Activated CD8-positive, alpha-beta T cell treated with anti-CD3 and anti-CD28 coated beads, Interleukin-2, amount 10 ng/mL, durations not matched to agents 7 days and 5 days (primary cell): ENCODE results near the gene SMIM20. TPM values are rescaled to one million over a fixed set of nuclear protein-coding genes. Genes with fewer than 3 reads are reported as not detected.

Experiments
- ATAC-seq: fragments of 150-1000 bp; cut with Tn5 transposase; one replicate; pipeline ENCODE4 v1.10.0; 2021; ENCODE audit warnings: moderate library complexity
- CTCF ChIA-PET: fragments of 350-600 bp; sonication (Branson Sonifier 250); formaldehyde crosslinking; loops from one replicate; lab custom pipeline; 2021; ENCODE audit warnings: antibody characterized with exemption; lab: Charles Lee
- POLR2A ChIA-PET: fragments of 350-600 bp; sonication (Branson Sonifier 250); formaldehyde crosslinking; loops from one replicate; lab custom pipeline; 2021; ENCODE audit warnings: antibody characterized with exemption; lab: Charles Lee
- DNase-seq: peaks from one replicate; pipeline ENCODE4 v3.0.0-alpha.2; 2020
- H3K27ac Mint-ChIP-seq: one replicate; pipeline ENCODE4 v1.8.0; 2021; ENCODE audit warnings: mild to moderate bottlenecking, mixed read lengths
- H3K27me3 Mint-ChIP-seq: one replicate; pipeline ENCODE4 v1.8.0; 2021; ENCODE audit warnings: low read depth, mixed read lengths
- H3K36me3 Mint-ChIP-seq: one replicate; pipeline ENCODE4 v1.8.0; 2021; ENCODE audit warnings: low read depth, mixed read lengths
- H3K4me1 Mint-ChIP-seq: one replicate; pipeline ENCODE4 v1.8.0; 2021; ENCODE audit warnings: low read depth, mixed read lengths
- H3K4me3 Mint-ChIP-seq: one replicate; pipeline ENCODE4 v1.8.0; 2021; ENCODE audit warnings: mild to moderate bottlenecking, mixed read lengths
- H3K9me3 Mint-ChIP-seq: one replicate; pipeline ENCODE4 v1.8.0; 2022; ENCODE audit warnings: mixed read lengths; ENCODE audit not compliant: insufficient read depth
- total RNA-seq, 2 experiments: library from RNA; stranded (reverse); gene quantifications; one replicate each; pipeline ENCODE4 v1.2.3, GENCODE V29; 2021

The SMIM20 gene
- total RNA-seq, 2 experiments from 2014 or later: 11.1 to 13.9 TPM

GRCh38 chr4:25915353-25915705 is 1.3 kb downstream of the SMIM20 start:
- peak overlapping the region; percentile 96 for H3K27ac Mint-ChIP-seq
- ChIA-PET CTCF (interaction anchor here (1.2 to 1.7 kb wide), 2 partner anchors 23 to 73 kb away, joined by 3 to 4 read pairs; no protein-coding TSS in a partner anchor), POLR2A (interaction anchor here (0.6 kb wide), 1 partner anchor 13 kb away, joined by 3 read pairs; no protein-coding TSS in a partner anchor)

GRCh38 chr4:25916870-25917269 is 2.9 kb downstream of the SMIM20 start:
- H3K9me3 Mint-ChIP-seq: no peaks in the 10 kb centered on the region
- ATAC-seq: no peak
- no peak for DNase-seq
- H3K36me3 Mint-ChIP-seq: no peaks in the 10 kb centered on the region
- H3K4me1 Mint-ChIP-seq: peaks cover 18% of the 10 kb centered on the region
- H3K27me3 Mint-ChIP-seq: no peaks in the 10 kb centered on the region
- CTCF ChIA-PET: no interaction called here
- H3K4me3 Mint-ChIP-seq: no peak overlapping the region
- no peak overlapping the region for H3K27ac Mint-ChIP-seq
- POLR2A ChIA-PET: no interaction called here

More at GRCh38 chr4:25915353-25915705, 1.3 kb downstream of the SMIM20 start:
- ATAC-seq (no peak), DNase-seq (no peak)
- no peaks in the 10 kb centered on the region for H3K36me3 Mint-ChIP-seq
- H3K27me3 Mint-ChIP-seq: no peaks in the 10 kb centered on the region
- peaks cover 18% of the 10 kb centered on the region for H3K4me1 Mint-ChIP-seq
- peak overlapping the region; percentile 81 for H3K4me3 Mint-ChIP-seq
- no peaks in the 10 kb centered on the region for H3K9me3 Mint-ChIP-seq

DNA sequence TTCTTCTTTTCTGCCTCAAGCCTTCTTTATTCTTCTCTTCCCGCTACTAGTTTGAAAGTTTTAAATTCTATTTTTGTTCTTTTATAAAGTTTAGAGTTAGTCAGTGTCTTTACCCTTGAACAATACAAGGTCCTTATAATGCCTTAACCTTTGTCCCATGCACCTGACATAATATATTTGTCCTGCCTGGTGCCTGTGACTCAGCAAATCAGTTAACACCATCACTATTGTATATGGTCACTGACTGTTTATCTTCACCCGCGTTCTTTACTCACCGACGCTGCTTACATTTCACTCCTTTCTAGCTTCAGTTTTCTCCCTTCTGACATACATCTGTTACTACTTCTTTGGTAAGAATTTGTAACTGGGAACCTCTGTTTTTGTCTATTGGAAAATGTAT is 5.7 kb downstream of the SMIM20 start:
- no peak overlapping the region for H3K27ac Mint-ChIP-seq
- POLR2A ChIA-PET: no interaction called here
- CTCF ChIA-PET: no interaction called here
- H3K4me3 Mint-ChIP-seq: no peak overlapping the region
- H3K4me1 Mint-ChIP-seq: peaks cover 10% of the 10 kb centered on the region
- ATAC-seq (no peak), DNase-seq (no peak)
- H3K36me3 Mint-ChIP-seq: peaks cover 4% of the 10 kb centered on the region
- no peaks in the 10 kb centered on the region for H3K27me3 Mint-ChIP-seq
- no peaks in the 10 kb centered on the region for H3K9me3 Mint-ChIP-seq

GRCh38 chr4:25921922-25922321 is 7.9 kb downstream of the SMIM20 start:
- Mint-ChIP-seq H3K9me3 (no peaks in the 10 kb centered on the region), H3K4me1 (peaks cover 7% of the 10 kb centered on the region), H3K4me3 (no peak overlapping the region), H3K27me3 (no peaks in the 10 kb centered on the region), H3K36me3 (peaks cover 4% of the 10 kb centered on the region), H3K27ac (no peak overlapping the region)
- CTCF ChIA-PET: interaction anchor here (1.6 kb wide), 1 partner anchor 66 kb away, joined by 4 read pairs; no protein-coding TSS in a partner anchor
- POLR2A ChIA-PET: no interaction called here
- no peak for ATAC-seq
- no peak for DNase-seq

DNA sequence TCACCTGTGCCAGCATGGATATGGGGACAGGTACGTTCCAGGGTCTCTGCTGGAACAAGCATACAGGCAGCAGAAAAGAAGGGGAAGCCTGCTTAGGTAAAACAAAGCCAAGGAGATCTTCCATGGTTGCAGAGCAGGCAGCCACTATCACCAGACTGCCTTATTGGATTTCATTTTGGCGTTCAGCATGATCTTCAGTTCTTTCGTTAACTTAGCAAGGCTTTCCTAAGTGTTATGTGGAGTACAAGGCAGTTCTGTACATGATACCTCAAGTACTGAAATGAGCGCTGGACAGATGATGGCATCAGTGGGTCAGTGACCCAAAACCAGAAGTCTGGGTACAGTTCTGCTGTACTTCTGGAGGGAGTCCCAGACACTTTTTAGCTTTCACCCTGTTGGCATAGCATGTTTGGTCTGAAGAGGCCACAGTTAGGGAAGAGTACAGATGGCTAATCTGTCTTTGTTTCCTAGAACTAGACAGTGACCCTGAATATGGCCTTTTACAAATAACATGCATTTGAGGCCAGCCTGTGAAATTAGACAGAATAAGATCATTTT is 8.9 kb downstream of the SMIM20 start:
- ATAC-seq: no peak
- ChIA-PET POLR2A (no interaction called here), CTCF (no interaction called here)
- no peak overlapping the region for H3K27ac Mint-ChIP-seq
- no peak overlapping the region for H3K4me3 Mint-ChIP-seq
- H3K27me3 Mint-ChIP-seq: no peaks in the 10 kb centered on the region
- peaks cover 7% of the 10 kb centered on the region for H3K4me1 Mint-ChIP-seq
- no peak for DNase-seq
- H3K36me3 Mint-ChIP-seq: peaks cover 4% of the 10 kb centered on the region
- no peaks in the 10 kb centered on the region for H3K9me3 Mint-ChIP-seq

GRCh38 chr4:25923745-25924144 is 9.7 kb downstream of the SMIM20 start:
- ATAC-seq (no peak), DNase-seq (no peak)
- H3K36me3 Mint-ChIP-seq: peaks cover 4% of the 10 kb centered on the region
- H3K9me3 Mint-ChIP-seq: no peaks in the 10 kb centered on the region
- H3K27ac Mint-ChIP-seq: no peak overlapping the region
- CTCF ChIA-PET: no interaction called here
- H3K4me1 Mint-ChIP-seq: peaks cover 7% of the 10 kb centered on the region
- POLR2A ChIA-PET: no interaction called here
- no peaks in the 10 kb centered on the region for H3K27me3 Mint-ChIP-seq
- no peak overlapping the region for H3K4me3 Mint-ChIP-seq

GRCh38 chr4:25925486-25926201 is 11.6 kb downstream of the SMIM20 start:
- peak; percentile 32 for DNase-seq
- CTCF ChIA-PET: interaction anchor here (0.6 to 5.3 kb wide), 8 partner anchors 24 to 508 kb away, joined by 3 to 26 read pairs (median 3); no protein-coding TSS in a partner anchor
- Mint-ChIP-seq H3K27me3 (no peaks in the 10 kb centered on the region), H3K27ac (no peak overlapping the region), H3K9me3 (no peaks in the 10 kb centered on the region), H3K36me3 (peaks cover 7% of the 10 kb centered on the region), H3K4me3 (no peak overlapping the region), H3K4me1 (peaks cover 7% of the 10 kb centered on the region)
- POLR2A ChIA-PET: interaction anchor here (0.7 kb wide), 1 partner anchor 38 kb away, joined by 3 read pairs; no protein-coding TSS in a partner anchor
- no peak for ATAC-seq

GRCh38 chr4:25926462-25926861 is 12.4 kb downstream of the SMIM20 start:
- Mint-ChIP-seq H3K4me1 (peaks cover 7% of the 10 kb centered on the region), H3K9me3 (no peaks in the 10 kb centered on the region), H3K4me3 (no peak overlapping the region), H3K27ac (no peak overlapping the region), H3K27me3 (no peaks in the 10 kb centered on the region), H3K36me3 (peaks cover 7% of the 10 kb centered on the region)
- ChIA-PET CTCF (interaction anchor here (0.6 to 5.3 kb wide), 7 partner anchors 23 to 507 kb away, joined by 3 to 26 read pairs (median 3); no protein-coding TSS in a partner anchor), POLR2A (no interaction called here)
- ATAC-seq (no peak), DNase-seq (peak; percentile 30)

GRCh38 chr4:25927361-25928195 is 13.6 kb downstream of the SMIM20 start:
- peaks cover 3% of the 10 kb centered on the region for H3K36me3 Mint-ChIP-seq
- POLR2A ChIA-PET: interaction anchor here (0.9 to 1.4 kb wide), 2 partner anchors 11 to 16 kb away, joined by 3 read pairs; no protein-coding TSS in a partner anchor
- CTCF ChIA-PET: interaction anchor here (1.3 to 5.3 kb wide), 3 partner anchors 61 to 402 kb away, joined by 3 to 26 read pairs (median 4); no protein-coding TSS in a partner anchor
- no peak overlapping the region for H3K27ac Mint-ChIP-seq
- no peak for ATAC-seq
- peaks cover 5% of the 10 kb centered on the region for H3K4me1 Mint-ChIP-seq
- no peaks in the 10 kb centered on the region for H3K9me3 Mint-ChIP-seq
- no peak for DNase-seq
- H3K27me3 Mint-ChIP-seq: no peaks in the 10 kb centered on the region
- H3K4me3 Mint-ChIP-seq: no peak overlapping the region

GRCh38 chr4:25928379-25929297 is 14.6 kb downstream of the SMIM20 start:
- CTCF ChIA-PET: interaction anchor here (1.3 to 5.3 kb wide), 3 partner anchors 59 to 401 kb away, joined by 3 to 26 read pairs (median 4); no protein-coding TSS in a partner anchor
- ATAC-seq (no peak), DNase-seq (no peak)
- Mint-ChIP-seq H3K36me3 (peaks cover 3% of the 10 kb centered on the region), H3K4me1 (peaks cover 5% of the 10 kb centered on the region), H3K9me3 (no peaks in the 10 kb centered on the region), H3K27me3 (no peaks in the 10 kb centered on the region), H3K4me3 (no peak overlapping the region), H3K27ac (no peak overlapping the region)
- POLR2A ChIA-PET: interaction anchor here (0.6 to 1.4 kb wide), 3 partner anchors 13 to 189 kb away, joined by 3 read pairs; no protein-coding TSS in a partner anchor
